HL-60 (cell line): ENCODE results near the gene C1orf21.
"Not testable (repeated sequence)": the region's sequence is repeated elsewhere in the genome, so short reads cannot be mapped to it uniquely, and the experiment has no call there.

Experiments used
- DNase-seq, 2 experiments: peaks; one replicate each; pipeline ENCODE4 v3.0.0-alpha.2; 2010 to 2020; ENCODE audit warnings: low read depth in 1 of 2, low spot score in 1 of 2
- H3K27ac ChIP-seq: fragments of 250-450 bp; sonication (Bioruptor Pico); replicated peaks from 2 replicates; pipeline ENCODE4 v1.5.1; 2020; ENCODE audit warnings: mild to moderate bottlenecking, moderate library complexity
- H3K27me3 ChIP-seq: fragments of 250-450 bp; sonication (Bioruptor Pico); 2 replicates; pipeline ENCODE4 v1.5.1; 2021; ENCODE audit warnings: mild to moderate bottlenecking, moderate library complexity; ENCODE audit not compliant: insufficient read depth, poor library complexity, severe bottlenecking
- H3K4me3 ChIP-seq: replicated peaks from 2 replicates; pipeline ENCODE4 v1.5.1; 2011; ENCODE audit warnings: mild to moderate bottlenecking, control low read depth, low read length; ENCODE audit not compliant: insufficient read depth
- GABPA ChIP-seq: IDR thresholded peaks from 2 replicates; pipeline ENCODE4 v1.6.1; 2012; ENCODE audit warnings: low read depth
- POLR2AphosphoS5 ChIP-seq: IDR thresholded peaks from 2 replicates; pipeline ENCODE4 v1.6.1; 2012; ENCODE audit warnings: low read depth
- SPI1 ChIP-seq: IDR thresholded peaks from 2 replicates; pipeline ENCODE4 v1.6.1; 2012; ENCODE audit warnings: low read depth, mild to moderate bottlenecking, borderline replicate concordance
- long read RNA-seq: library from polyadenylated mRNA; unstranded; transcript quantifications from one replicate; pipeline ENCODE4 v2.0.0, GENCODE V29; 2020
- TF ChIP-seq, protein P1 (sequence below): IDR thresholded peaks from 2 replicates; pipeline ENCODE4 v1.6.1; 2012; ENCODE audit warnings: low read depth; ENCODE audit not compliant: insufficient replicate concordance
- TF ChIP-seq, protein P2 (sequence below): IDR thresholded peaks from one replicate; pipeline ENCODE4 v1.5.1; 2011; ENCODE audit warnings: low read length, control low read depth, inconsistent platforms; ENCODE audit not compliant: insufficient read depth

C1orf21 gene, protein sequence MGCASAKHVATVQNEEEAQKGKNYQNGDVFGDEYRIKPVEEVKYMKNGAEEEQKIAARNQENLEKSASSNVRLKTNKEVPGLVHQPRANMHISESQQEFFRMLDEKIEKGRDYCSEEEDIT
- long read RNA-seq, full-length matches to known transcripts = 18 of 20 reads
- long read RNA-seq, partial matches to known transcripts = 2 of 20 reads
- long read RNA-seq, other reads (novel, unspliced or antisense) = 0 of 20 reads

- Histone ChIP-seq H3K4me3 (peak within 1 kb of the TSS; percentile 67), H3K27ac (no peak within 1 kb of the TSS), H3K27me3 (peaks cover 62% of the 10 kb centered on the region)
- DNase-seq = peak; percentile 36 to 59
- TF ChIP-seq SPI1 (no peak), POLR2AphosphoS5 (no peak), GABPA (no peak)
- TF ChIP-seq, protein P1, sequence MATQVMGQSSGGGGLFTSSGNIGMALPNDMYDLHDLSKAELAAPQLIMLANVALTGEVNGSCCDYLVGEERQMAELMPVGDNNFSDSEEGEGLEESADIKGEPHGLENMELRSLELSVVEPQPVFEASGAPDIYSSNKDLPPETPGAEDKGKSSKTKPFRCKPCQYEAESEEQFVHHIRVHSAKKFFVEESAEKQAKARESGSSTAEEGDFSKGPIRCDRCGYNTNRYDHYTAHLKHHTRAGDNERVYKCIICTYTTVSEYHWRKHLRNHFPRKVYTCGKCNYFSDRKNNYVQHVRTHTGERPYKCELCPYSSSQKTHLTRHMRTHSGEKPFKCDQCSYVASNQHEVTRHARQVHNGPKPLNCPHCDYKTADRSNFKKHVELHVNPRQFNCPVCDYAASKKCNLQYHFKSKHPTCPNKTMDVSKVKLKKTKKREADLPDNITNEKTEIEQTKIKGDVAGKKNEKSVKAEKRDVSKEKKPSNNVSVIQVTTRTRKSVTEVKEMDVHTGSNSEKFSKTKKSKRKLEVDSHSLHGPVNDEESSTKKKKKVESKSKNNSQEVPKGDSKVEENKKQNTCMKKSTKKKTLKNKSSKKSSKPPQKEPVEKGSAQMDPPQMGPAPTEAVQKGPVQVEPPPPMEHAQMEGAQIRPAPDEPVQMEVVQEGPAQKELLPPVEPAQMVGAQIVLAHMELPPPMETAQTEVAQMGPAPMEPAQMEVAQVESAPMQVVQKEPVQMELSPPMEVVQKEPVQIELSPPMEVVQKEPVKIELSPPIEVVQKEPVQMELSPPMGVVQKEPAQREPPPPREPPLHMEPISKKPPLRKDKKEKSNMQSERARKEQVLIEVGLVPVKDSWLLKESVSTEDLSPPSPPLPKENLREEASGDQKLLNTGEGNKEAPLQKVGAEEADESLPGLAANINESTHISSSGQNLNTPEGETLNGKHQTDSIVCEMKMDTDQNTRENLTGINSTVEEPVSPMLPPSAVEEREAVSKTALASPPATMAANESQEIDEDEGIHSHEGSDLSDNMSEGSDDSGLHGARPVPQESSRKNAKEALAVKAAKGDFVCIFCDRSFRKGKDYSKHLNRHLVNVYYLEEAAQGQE = no peak
- TF ChIP-seq, protein P2, sequence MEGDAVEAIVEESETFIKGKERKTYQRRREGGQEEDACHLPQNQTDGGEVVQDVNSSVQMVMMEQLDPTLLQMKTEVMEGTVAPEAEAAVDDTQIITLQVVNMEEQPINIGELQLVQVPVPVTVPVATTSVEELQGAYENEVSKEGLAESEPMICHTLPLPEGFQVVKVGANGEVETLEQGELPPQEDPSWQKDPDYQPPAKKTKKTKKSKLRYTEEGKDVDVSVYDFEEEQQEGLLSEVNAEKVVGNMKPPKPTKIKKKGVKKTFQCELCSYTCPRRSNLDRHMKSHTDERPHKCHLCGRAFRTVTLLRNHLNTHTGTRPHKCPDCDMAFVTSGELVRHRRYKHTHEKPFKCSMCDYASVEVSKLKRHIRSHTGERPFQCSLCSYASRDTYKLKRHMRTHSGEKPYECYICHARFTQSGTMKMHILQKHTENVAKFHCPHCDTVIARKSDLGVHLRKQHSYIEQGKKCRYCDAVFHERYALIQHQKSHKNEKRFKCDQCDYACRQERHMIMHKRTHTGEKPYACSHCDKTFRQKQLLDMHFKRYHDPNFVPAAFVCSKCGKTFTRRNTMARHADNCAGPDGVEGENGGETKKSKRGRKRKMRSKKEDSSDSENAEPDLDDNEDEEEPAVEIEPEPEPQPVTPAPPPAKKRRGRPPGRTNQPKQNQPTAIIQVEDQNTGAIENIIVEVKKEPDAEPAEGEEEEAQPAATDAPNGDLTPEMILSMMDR = no peak
These were observed at the start of gene C1orf21 for GRCh38 chr1:184386312-184387068. TSS of gene C1orf21 (plus strand) at chr1:184387029. CDS start at chr1:184477510, 90,481 bp downstream.

DNA sequence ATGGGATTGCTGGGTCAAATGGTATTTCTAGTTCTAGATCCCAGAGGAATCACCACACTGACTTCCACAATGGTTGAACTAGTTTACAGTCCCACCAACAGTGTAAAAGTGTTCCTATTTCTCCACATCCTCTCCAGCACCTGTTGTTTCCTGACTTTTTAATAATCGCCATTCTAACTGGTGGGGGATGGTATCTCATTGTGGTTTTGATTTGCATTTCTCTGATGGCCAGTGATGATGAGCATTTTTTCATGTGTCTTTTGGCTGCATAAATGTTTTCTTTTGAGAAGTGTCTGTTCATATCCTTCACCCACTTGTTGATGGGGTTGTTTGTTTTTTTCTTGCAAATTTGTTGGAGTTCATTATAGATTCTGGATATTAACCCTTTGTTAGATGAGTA lies 49.0 kb upstream of the C1orf21 start:
- DNase-seq, H3K27me3 ChIP-seq, H3K27ac ChIP-seq, H3K4me3 ChIP-seq: not testable (repeated sequence)

DNA sequence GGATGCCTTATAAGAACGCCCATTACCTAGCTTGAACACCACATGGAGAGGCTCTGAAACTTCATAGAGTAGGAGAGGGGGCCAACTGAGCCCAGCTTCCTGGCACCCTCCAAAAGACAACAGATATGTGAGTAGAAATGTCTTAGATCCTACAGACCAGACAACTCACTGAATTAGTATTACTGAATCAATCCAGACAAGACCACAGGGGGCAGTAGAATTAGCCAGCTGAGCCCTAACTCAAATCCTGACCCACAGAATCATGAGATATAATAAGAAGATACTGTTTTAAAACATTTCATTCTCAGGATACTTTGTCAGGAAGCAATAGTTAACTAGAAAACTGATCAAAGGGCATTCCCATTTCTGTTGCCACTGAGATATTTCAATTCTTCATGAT lies 45.8 kb upstream of the C1orf21 start:
- no peak for TF ChIP-seq GABPA
- no peak for TF ChIP-seq SPI1
- TF ChIP-seq, protein P2 = no peak
- TF ChIP-seq, protein P1 = no peak
- no peak for TF ChIP-seq POLR2AphosphoS5
- H3K27ac ChIP-seq = no peak overlapping the region

GRCh38 chr1:184350573-184350972 lies 36.3 kb upstream of the C1orf21 start:
- Histone ChIP-seq H3K4me3 (no peak overlapping the region), H3K27ac (no peak overlapping the region), H3K27me3 (peaks cover 4% of the 10 kb centered on the region)
- TF ChIP-seq, protein P1 = no peak
- TF ChIP-seq SPI1 = no peak
- TF ChIP-seq POLR2AphosphoS5 = no peak
- TF ChIP-seq, protein P2 = no peak
- TF ChIP-seq GABPA = no peak
- no peak for DNase-seq

More for the DNA sequence above, 45.8 kb upstream of the C1orf21 start:
- Histone ChIP-seq H3K27me3 (peaks cover 2% of the 10 kb centered on the region), H3K4me3 (no peak overlapping the region)
- no peak for DNase-seq
